Islet of Langerhans (tissue), 1 donor: Measurements from ENCODE around the gene ACTR6.
"Not testable (repeated sequence)": the region's sequence is repeated elsewhere in the genome, so short reads cannot be mapped to it uniquely, and the experiment has no call there.

Source experiments
- FAIRE-seq: peaks from one replicate; lab custom pipeline; 2011; peaks lifted over from hg19 to GRCh38; lab: Jason Lieb, UNC

ACTR6 gene

GRCh38 chr12:100221523-100221922 is 20.9 kb downstream of the ACTR6 start:
- FAIRE-seq, result no peak

- FAIRE-seq, result not testable (repeated sequence)
These were observed 21.6 kb downstream of the ACTR6 start for GRCh38 chr12:100222173-100222572.

GRCh38 chr12:100225491-100225890 is 24.9 kb downstream of the ACTR6 start:
- no peak for FAIRE-seq

GRCh38 chr12:100229036-100229635 is 28.5 kb downstream of the ACTR6 start:
- FAIRE-seq, result no peak

GRCh38 chr12:100229876-100230275 is 29.3 kb downstream of the ACTR6 start:
- FAIRE-seq, result no peak

GRCh38 chr12:100231873-100232272 is 31.3 kb downstream of the ACTR6 start:
- not testable (repeated sequence) for FAIRE-seq

- FAIRE-seq, result no peak
These were observed 33.6 kb downstream of the ACTR6 start for GRCh38 chr12:100234166-100234565.

GRCh38 chr12:100234591-100235304 is 34.1 kb downstream of the ACTR6 start:
- FAIRE-seq, result peak; percentile 92

- no peak for FAIRE-seq
These were observed 38.2 kb downstream of the ACTR6 start for GRCh38 chr12:100238801-100239200.

GRCh38 chr12:100239589-100239988 is 39.0 kb downstream of the ACTR6 start:
- no peak for FAIRE-seq

GRCh38 chr12:100243137-100243536 is 42.5 kb downstream of the ACTR6 start:
- no peak for FAIRE-seq

- FAIRE-seq, result no peak
These were observed 47.1 kb downstream of the ACTR6 start for GRCh38 chr12:100247765-100248164.

- no peak for FAIRE-seq
These were observed 48.3 kb downstream of the ACTR6 start for GRCh38 chr12:100248886-100249285.

GRCh38 chr12:100249941-100250340 is 49.3 kb downstream of the ACTR6 start:
- no peak for FAIRE-seq

- peak; percentile 97 for FAIRE-seq
These were observed 51.3 kb downstream of the ACTR6 start for GRCh38 chr12:100251917-100252316.

- peak; percentile 38 for FAIRE-seq
These were observed 52.8 kb downstream of the ACTR6 start for GRCh38 chr12:100253437-100253836.

GRCh38 chr12:100254876-100255275 is 54.3 kb downstream of the ACTR6 start:
- no peak for FAIRE-seq

- no peak for FAIRE-seq
These were observed 57.5 kb downstream of the ACTR6 start for GRCh38 chr12:100258127-100258526.

GRCh38 chr12:100263131-100263530 is 62.5 kb downstream of the ACTR6 start:
- no peak for FAIRE-seq

- FAIRE-seq, result not testable (repeated sequence)
These were observed 64.5 kb downstream of the ACTR6 start for GRCh38 chr12:100265107-100265506.

- FAIRE-seq, result no peak
These were observed 65.3 kb downstream of the ACTR6 start for GRCh38 chr12:100265732-100266584.

- no peak for FAIRE-seq
These were observed 65.9 kb downstream of the ACTR6 start for GRCh38 chr12:100266585-100266834.

- no peak for FAIRE-seq
These were observed 66.4 kb downstream of the ACTR6 start, which contains the start of the genes DEPDC4 and SCYL2 for GRCh38 chr12:100266835-100267602. TSS of gene DEPDC4 (minus strand) at chr12:100267079. CDS start at chr12:100267076, 3 bp downstream. TSS of gene SCYL2 (plus strand) at chr12:100267177. CDS start at chr12:100282971, 15,794 bp downstream.
